Coronary artery (tissue), 2 donors: ENCODE measurements around the gene QSOX2.

Experiments used
- DNase-seq: peaks from one replicate; pipeline ENCODE4 v3.0.0-alpha.2; 2017; ENCODE audit warnings: low spot score
- H3K27ac ChIP-seq, 2 donors: fragments of 200-600 bp; sonication (generic); one replicate each; pipeline ENCODE4 v1.5.1; 2016 to 2019
- H3K4me3 ChIP-seq: fragments of 200-600 bp; sonication (generic); 2 replicates; pipeline ENCODE4 v1.5.1; 2016; ENCODE audit warnings: mild to moderate bottlenecking, moderate library complexity
- TF ChIP-seq, protein P1 (sequence below): fragments of 200-600 bp; sonication (generic); IDR thresholded peaks from one replicate; pipeline ENCODE4 v1.5.1; 2019; ENCODE audit warnings: antibody characterized with exemption

Gene QSOX2

DNA sequence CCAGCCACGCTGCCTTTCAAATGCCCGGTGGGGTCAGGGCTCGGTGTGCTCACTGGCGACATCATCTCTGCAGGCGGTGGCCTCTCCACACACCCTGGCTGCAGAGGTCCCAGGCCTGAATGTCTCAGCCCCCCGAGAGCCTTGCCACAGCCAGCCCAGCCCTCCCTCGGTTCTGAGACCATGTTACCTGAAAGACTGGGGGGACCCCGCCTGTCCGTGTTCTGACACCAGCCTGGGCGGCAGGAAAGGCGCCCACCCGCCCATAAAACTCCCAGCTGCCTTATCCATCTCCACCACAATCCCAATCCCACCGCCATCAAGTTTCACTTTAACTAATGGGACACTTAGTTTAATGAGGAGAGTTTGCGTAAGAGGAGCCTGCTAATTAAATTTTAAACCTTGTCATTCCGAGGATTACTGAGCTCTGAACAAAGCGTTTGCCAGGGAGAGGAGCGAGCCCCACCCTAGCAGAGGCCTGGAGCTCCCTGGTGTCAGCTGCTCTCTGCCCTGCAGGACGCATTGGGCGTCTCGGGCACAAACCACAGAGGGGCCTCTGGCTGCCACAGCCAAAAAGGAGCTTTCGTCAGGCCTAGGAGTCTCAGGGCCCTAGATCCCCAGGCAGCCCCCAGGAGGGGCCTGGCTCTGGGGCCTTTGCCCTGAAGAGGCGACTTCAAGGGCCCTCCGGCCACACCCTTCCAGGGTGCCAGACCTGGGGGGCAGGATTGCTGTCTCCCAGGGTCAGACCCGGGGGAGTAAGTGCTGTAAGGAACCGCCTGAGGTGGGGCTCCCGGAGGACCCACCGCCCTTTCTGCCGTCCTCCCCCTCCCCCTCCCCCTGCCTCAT lies 56.0 kb downstream of the QSOX2 start:
- Histone ChIP-seq H3K4me3 (no peak overlapping the region), H3K27ac (no peak overlapping the region)
- no peak for DNase-seq
- TF ChIP-seq, protein P1, sequence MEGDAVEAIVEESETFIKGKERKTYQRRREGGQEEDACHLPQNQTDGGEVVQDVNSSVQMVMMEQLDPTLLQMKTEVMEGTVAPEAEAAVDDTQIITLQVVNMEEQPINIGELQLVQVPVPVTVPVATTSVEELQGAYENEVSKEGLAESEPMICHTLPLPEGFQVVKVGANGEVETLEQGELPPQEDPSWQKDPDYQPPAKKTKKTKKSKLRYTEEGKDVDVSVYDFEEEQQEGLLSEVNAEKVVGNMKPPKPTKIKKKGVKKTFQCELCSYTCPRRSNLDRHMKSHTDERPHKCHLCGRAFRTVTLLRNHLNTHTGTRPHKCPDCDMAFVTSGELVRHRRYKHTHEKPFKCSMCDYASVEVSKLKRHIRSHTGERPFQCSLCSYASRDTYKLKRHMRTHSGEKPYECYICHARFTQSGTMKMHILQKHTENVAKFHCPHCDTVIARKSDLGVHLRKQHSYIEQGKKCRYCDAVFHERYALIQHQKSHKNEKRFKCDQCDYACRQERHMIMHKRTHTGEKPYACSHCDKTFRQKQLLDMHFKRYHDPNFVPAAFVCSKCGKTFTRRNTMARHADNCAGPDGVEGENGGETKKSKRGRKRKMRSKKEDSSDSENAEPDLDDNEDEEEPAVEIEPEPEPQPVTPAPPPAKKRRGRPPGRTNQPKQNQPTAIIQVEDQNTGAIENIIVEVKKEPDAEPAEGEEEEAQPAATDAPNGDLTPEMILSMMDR = no peak

DNA sequence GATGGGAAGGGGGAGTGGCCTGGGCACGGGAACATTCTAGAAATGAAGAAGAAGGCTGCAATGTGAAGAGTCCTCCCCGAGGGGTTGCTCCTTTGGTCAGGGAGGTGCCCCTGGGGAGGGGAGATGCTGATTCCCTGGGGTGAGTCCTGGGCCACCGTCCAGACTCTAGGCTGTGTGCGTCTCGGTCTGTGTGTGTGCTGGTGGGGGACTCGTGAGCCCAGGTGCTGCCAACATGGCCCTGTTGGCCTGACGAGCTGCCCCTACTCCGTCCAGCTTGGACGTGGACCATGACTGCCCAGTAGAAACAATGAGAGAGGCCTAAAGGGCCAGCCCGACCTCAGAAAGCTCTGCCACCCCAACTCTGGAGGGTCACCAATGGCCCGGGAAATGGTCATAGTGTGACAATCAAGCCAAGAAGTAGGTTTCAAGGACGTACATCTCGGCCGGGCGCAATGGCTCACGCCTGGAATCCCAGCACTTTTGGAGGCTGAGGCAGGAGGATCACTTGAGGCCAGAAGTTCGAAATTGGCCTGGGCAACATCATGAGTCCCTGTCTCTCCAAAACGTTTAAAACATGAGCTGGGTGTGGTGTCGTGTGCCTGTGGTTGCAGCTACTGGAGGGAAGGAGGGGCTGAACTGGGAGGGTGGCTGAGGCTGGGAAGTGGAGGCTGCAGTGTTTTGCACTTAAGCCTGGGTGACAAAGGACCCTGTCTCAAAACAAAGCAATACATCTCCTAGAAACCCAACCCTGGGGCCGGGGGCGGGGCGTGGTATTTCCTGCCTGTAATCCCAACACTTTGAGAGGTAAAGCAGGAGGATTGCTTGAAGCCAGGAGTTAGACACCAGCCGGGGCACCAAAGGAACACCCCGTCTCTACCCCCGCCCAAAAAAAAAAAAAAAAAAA lies 57.7 kb downstream of the QSOX2 start:
- no peak for DNase-seq
- TF ChIP-seq, protein P1 = no peak
- Histone ChIP-seq H3K27ac (no peak overlapping the region), H3K4me3 (no peak overlapping the region)

DNA sequence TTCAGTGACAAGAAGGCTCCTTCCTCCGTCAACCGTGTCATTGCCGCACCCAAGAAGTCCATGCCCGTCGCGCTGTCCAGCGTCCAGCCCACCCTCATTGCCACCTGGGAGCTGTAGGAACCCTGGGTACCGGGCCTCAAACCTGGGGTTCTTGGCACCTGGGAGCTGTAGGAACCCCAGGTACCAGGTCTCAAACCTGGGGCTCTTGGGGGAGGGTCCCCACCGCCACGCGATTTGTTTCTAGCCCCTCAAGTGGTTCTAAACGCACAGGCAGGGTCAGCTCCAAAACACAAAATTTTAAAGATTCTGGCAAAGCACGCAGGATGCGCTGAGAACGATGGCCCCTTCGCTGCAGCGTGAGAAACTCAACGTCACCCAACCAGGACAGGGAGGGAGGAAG lies 58.4 kb downstream of the QSOX2 start:
- H3K27ac ChIP-seq = no peak overlapping the region
- TF ChIP-seq, protein P1 = no peak
- no peak overlapping the region for H3K4me3 ChIP-seq
- no peak for DNase-seq

DNA sequence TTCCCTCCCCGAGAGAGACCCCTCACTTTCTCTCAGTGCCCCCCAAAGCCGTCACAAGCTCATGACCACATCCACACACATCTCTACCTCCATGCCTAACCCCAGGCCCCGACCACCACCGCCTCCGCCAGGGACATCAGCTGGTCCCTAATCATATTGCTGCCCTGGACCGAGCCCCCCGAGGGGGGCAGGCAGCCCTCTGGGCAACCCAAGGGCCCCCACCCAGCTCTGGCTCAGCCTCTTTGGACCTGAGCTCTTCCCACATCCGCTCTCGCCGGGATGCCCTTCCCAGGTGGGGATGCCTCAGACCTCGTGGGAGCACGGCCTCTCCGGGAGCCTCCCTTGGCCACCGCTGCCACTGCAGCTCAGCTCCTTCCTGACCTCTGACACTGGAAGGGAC lies 59.2 kb downstream of the QSOX2 start:
- no peak for DNase-seq
- TF ChIP-seq, protein P1 = no peak
- Histone ChIP-seq H3K4me3 (no peak overlapping the region), H3K27ac (no peak overlapping the region)

DNA sequence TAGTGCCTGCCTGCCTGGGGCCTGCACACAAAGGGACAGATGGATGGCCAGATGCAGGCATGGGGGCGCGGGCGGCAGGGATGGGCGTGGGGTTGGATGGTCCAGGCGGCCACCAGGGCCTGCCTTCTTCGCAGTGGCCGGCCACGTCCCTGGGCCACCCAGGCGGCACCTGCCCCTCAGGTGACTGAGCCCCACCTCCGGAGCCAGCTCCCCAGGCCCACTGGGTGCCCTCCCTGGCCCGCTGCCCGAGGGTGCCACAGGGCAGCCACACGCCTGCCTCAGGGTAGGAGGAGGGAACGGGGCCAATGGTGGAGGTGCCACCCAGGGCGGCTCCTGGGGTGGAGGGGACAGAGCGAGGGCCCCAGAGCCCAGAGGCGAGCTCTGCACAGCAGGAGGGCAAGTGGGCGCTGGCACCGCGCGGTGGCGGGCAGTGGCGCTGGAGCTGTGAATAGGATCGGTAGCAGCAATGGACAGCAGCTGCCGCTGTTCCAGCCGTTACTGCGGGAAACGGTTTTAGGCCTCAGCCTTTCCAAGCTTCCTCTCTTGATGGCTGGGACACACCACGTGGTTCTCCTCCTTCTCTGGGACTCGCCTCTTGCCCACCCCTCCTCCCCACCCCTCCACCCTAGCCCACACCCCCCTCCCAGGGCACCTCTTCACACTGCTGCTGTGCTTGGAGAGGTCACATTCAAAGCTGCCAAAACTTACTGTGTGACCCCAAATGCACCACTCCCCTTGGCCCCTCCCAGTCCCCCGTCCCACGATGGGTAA lies 59.8 kb downstream of the QSOX2 start:
- H3K4me3 ChIP-seq = no peak overlapping the region
- TF ChIP-seq, protein P1 = no peak
- DNase-seq = no peak
- H3K27ac ChIP-seq = no peak overlapping the region

DNA sequence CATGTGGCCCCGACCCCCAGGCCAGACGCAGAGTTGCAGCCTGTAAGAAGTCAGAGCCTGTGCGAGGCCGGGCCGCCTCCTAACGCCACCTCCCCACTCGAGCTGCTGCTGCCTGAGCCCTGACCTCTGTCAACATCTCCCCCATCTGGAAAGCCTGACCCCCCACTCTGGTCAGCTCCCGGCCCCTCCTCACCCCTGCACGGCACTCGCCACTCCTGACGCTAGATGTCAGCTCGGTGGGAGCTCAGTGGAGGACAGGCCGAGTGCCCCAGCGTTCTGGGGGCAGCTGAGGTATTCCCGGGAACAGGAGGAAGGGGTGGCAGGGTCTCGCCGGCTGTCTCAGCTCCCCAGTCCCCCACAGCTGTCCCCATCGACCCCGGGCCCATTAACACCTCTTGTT lies 60.5 kb downstream of the QSOX2 start:
- Histone ChIP-seq H3K27ac (no peak overlapping the region), H3K4me3 (no peak overlapping the region)
- DNase-seq = no peak
- TF ChIP-seq, protein P1 = no peak
